NCI-H1417 treated with DMSO at 0.1 percent for 48 hours (cell line): ENCODE measurements around the gene IQCK.

ENCODE experiments used
- DNase-seq: peaks from one replicate; lab custom pipeline; 2025; lab: John Stamatoyannopoulos, UW

IQCK gene

DNA sequence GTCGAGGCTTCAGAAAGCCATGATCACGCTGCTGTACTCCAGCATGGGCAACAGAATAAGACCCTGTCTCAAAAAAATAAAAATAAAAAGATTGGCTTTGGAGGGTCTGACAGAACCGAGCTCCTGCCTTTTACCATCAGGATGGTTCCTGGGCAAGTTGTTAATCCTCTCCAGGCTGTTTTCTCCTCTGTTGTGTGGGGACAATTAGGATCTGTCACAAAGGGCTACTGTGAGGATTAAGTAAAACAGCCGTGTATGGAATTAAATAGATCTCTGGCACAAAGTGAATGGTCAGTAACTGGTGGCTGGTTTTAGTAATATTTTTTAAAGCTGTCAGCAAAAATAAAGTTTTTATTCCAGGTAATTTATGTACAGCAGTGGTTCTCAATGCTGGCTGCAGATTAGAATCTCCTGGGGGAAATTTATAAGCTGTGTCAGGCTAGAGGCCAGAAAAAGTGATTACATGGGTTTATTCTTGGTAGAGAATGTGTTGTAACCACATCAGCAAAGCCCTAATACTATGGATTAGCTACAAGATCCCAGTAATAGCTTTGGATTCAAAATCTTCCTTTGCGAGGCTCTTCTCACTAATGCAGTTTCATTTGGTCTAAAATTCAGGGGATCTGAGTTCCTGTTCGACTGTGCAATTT is 119.4 kb downstream of the IQCK start:
- no peak for DNase-seq

DNA sequence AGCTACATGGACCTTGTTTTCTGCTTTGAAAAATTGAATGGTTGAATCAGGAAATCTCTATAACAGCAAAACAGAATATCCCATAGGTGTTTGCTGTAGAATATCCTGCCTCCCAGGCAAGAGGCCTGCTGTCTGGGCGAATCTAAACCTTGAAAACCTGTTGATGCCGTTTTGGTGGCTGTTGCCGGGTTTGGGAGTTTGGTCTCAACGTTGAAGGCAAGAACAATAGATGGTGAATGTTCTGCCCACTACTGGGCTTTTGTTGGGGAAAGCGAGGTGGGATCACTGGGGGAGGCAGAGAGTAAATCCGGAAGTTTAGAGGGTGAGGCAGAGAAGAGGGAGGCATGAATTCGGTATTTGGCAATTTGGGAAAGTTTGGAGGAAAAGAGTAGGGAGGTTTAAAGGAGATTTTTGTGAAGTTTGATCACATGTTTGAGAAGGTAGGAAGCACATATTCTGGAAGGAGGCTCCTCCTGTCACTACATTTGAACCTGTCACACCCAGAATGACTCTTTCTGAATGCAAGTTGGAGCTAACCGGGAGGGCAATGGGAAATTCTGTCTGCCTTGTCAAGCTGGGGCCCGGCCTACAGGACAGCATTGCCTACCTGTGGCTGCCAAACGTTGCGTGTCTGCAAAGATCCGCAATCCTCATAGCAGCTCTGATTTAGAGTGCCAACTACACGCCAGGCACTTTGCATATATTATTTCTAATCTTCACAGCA is 120.1 kb downstream of the IQCK start:
- no peak for DNase-seq

DNA sequence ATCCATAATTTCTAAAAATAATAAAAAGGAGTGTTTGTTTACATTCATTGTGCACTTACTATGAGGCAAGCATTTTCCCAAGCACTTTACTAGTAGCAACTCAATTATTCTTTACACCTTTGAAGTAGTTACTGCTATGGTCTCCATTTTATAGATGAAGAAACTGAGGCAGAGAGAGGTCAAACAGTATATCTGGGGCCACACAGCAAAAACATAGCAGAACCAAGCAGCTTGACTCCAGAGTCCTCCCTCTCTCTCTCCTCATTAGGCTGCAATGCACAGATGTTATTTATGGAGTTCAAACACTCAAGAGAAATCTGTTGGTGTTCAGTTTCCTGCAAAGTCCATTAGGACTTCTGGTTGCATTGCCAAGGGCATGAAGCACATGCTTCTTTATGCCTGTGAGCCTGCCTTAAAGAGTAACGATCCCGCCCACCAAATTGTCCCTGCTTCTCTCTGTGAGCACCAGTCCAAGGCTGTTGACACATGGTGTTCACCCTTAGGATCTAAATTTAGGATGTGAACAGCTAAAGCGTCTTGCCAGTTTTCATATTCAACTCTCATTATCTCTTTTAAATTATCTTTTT is 122.5 kb downstream of the IQCK start:
- DNase-seq: peak; percentile 36

DNA sequence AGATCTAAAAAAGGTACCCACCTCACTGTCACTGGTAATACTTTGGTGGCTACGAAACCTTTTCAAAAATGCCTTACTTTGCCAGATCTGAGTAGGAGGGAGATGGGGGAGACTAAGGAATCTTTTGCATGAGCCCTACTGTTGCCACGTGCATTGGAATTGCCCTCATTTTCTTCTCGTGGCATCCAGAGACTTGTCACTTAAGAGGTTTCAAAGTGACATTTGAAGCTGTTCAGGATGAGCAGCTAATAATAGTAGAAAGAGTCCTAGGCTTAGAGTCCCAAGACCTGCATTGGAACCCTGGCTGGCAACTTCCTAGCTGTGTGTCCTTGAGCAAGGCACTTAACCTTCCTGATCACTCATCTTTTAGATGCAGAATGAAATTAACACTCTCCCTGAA is 123.1 kb downstream of the IQCK start:
- no peak for DNase-seq

DNA sequence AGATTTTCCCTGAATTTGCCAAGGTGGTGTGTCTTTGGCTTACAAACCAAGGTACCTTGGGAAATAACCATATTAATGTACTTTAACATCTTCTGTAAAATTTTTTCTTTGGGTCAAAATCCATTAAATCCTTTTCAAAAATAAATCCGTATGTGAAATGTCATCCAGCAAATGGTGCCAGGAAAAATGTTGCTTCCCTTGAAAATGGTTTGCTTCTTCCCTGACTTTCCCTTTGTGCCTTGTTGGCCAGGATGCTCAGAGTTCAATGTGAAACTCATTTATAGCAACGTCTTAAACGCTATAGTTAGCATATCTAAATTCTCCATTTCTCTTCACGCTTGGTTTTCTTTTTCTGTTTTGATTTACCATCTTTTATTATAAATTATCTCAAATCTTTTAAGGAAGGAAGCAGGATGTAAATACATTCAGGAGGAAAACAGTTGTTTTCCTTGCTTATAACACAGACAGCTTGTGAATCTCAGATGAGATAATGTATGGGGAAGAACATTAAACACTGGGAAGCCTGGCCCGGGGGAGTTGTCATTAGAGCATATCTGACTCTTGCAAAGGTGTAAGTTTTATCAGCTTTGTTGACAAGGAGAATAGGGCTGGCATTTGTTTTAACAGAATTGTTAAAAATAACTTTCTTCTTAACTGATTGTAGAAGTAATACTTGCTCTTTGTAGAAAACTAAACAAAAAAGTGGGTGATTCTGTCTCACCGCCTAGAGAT is 124.5 kb downstream of the IQCK start:
- no peak for DNase-seq

DNA sequence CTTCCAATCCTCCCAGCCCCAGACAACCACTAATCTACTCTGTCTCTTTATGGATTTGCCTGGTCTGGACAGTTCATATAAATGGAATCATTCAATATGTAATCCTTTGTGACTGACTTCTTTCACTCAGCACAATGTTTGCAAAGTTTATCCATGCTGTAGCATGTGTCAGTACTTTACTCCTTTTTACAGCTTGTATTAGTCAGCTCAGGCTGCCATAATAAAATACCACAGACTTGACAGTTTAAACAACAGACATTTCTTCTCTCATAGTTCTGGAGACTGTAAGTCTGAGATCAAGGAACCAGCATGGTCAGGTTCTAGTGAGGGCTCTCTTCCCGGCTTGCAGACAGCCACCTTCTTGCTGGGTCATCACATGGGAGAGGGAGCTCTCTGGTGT is 125.3 kb downstream of the IQCK start:
- DNase-seq: no peak

DNA sequence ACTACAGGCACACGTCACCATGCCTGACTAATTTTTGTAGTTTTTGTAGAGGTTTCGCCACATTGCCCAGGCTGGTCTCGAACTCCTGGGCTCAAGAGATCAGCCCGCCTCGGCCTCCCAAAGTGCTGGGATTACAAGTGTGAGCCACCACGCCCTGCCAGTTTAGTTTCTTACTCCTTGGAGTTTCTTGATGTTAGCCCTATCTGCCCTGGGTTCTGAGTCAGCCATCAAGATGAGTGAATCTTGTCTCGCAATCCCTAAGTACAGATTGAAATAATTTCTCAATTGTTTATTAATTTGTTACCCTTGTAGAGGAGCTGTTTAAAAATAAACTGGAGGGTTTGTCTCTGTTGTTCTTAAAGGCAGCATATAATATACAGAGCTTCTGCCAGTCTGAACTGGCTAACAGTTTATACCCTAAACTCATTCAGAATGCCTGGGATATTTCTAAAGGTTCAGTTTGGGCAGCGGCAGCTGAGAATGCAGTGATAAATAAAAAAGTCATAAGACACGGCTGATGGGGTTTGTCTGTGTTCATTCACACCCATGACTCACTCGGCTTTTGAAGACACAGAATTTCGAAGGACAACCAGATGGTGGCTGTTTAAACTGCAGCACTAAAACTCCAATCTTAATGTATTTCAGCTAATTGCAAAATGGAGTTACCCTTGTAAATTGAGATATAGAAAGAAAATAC is 127.0 kb downstream of the IQCK start:
- DNase-seq: no peak

DNA sequence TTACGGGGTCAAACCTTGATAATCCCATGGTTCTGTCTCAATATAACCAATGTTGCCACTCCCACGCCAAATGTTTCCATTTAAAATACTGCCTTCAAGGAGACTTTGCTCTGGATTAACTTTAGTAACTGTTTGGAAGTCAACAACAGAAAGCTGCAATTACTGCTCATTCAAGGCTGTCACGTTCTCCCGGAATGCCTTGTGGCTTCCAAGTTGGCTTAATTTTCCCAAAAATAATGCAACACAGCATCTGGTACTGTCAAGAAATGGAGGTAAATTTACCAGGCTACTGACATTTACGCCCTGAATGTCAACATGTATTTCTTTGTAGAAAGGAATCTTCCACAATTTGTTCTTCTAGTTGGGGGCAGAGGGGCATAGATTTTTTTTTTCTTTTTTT is 128.4 kb downstream of the IQCK start:
- DNase-seq: no peak

DNA sequence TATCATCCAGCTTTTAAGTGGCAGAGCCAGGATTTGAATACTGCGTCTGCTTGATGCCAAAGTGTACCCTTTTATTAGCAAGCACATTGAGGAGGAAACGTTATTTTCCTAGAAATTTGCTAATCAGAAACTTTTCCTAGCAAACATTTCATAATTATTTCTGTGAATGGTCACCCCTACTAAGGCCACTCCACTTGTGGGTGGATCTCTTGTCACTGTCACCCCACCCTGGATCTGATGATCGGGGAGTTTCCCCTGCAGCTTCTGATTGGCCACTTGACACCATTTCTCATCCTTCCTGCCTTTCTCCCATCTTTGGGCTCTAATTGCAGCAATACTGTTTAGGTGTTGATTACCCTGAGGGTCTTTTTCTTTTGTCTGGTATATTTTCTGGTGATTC is 130.7 kb downstream of the IQCK start:
- no peak for DNase-seq

DNA sequence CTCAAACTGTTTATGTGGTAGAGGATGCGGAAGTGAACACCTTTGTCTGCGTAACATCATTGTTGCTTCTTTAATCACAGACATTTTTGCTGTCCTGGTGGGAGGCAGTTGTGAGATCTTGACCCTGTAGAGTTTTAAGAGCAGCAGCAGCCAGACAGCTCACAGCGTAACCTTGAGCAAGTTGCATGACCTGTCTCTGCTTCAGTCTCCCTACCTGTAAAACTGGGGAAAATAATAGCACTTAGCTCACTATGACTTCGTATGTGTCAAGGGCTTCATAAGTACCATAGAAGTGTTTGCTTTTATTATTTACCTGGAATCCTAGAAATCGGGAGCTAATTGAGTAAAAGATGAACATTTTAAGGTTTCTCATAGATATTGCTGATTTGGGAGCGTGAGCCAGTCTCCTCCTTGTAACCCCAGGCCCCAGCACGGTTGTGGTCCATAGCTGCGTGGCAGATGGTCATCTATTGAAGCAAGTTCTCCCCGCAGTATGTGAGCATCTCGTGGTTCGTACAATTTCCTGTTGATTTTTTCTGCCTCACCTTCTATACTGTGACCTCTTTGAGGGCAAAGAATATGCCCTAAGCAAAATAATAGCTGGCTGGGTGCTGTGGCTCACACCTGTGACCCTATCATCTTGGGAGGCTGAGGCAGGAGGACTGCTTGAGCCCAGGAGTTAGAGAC is 132.2 kb downstream of the IQCK start:
- no peak for DNase-seq

DNA sequence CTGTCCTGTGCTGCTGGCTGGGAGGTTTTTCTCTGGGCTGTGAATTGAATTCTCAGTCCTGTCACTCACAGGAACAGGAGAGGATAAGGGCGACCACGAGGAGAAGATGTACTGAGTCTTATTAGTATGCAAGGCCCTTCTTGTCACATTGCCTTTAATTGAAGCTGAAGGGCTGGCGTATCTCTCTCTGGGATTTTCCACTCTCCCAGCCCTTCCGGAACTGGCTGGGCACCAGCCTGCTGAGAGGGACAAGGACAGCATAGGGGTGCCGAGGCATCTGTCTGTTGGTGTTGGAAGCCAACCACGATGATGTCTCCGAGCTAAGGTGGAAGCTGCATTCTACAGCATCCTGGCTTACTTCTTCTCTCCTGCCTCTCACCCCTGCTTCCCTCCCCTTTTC is 133.4 kb downstream of the IQCK start:
- no peak for DNase-seq

DNA sequence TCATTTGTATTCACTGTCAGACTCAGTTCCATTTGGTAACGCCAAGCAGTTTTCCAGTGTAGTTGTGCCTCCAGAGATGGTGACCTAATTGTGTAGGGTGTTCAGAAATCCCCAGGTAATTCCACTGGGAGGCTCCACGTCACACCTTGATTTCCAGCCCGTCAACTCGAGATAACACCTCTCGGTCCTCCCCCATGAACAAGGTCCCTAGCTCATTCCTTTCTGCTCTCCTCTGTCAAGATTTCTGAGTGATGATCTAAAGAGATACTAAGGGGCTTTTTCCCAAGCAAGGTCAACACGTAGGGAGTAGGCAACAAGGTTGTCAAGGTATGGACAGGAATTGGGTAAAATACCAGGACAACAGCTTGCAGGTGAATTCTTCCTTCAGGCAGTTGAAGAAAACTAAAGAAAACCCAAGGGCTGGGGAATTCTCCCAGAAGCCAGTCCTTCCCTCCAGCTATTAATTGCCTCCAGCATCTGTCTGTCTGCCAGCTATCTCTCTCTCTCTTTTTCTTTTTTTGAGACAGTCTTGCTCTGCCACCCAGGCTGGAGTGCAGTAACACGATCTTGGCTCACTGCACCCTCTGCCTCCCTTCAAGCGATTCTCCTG is 135.2 kb downstream of the IQCK start:
- DNase-seq: no peak

DNA sequence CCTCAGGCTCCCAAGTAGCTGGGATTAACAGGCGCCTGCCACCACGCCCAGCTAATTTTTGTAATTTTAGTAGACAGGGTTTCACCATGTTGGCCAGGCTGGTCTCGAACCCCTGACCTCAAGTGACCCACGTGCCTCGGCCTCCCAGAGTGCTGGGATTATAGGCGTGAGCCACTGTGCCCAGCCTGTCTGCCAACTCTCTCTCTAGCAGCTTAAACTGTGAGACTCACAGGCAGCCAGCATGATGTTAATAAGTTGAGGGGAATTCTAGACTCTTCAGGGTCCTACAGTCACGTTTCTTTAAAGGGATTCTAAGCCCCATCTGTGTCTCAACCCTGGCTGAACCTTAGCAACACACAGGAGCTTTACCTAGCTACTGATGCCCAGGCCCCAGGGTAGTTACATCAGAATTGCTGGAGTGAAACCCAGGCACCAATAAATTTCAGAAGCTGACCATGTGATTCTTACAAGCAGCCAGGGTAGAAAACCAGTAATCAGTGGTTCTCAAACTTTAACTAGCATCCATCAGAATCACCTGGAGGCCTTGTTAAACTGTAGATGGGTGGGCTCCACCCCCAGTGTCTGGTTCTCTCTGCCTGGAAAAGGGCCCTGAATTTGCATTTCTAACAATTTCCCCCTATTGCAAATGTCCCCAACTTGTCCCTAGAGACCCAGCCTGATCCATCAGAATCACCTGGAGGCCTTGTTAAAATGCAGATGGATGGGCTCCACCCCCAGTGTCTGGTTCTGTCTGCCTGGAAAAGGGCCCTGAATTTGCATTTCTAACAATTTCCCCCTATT is 135.9 kb downstream of the IQCK start:
- DNase-seq: no peak

DNA sequence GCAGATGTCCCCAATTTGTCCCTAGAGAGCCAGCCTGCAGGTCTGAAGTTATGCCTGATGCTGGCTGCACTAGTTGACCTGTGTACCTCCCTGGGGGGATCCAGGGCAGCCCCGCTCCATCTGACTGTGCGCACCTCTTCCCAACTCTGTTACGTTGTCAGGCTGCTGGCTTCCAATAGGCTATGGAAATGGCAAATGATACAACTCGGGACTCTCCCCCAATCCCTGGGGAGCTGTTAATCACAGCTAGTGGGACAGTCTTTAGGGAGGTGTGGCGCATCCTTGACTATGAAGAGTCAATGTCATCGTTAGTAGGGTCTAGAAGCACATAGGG is 136.4 kb downstream of the IQCK start:
- no peak for DNase-seq

DNA sequence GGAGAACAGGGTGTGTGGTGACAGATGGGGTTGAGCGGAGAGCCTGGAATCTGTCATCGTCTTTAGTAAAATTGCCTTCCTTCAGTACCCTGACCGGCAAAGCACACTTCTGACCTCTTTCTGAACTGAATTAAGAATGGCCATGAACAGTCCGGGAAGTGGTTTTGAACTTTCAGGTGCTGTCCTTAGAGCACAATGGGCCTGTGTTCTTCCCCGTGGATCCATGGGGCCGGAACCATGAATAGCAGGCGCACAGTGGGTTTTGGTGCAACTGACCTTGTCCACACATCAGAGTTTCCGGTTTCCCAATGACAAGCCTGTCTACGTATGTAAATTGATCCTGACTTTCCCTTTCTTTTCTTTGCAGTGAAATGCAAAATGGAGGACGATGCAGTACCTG is 138.0 kb downstream of the IQCK start:
- DNase-seq: no peak

DNA sequence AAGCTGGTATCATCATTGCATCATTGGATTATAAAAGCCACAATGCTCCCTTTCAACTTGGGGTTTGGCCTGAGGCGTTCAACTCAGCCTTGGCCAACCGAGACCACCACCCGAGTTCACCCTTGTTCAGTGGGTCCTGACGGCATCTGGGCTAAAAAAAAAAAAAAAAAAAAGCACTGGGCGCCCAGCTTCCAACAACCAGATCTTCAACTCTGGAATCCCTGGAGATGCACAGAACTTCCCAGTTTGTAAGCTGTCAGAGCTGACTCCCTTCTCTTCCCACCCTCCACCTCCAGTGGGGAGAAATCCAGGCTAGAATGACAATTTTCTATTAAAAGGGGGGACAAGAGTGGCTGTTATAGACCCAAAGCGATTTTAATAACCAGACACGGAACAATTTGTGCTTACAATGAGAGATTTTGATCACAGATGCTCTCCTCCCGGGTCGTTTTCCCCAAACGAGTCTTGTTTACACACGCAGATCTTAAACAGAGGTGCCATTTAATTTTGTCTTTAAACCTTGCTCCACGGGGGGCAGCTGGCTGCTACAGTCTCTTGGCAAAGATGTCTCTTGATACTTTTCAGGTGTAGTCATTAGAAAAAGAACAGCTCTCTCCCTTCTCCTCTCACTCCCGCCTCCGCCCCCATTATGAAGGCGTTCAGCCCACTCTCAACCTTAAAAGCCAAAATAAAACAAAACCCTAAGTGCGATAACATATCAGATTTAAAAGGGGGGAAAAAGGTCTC is 139.7 kb downstream of the IQCK start:
- no peak for DNase-seq

DNA sequence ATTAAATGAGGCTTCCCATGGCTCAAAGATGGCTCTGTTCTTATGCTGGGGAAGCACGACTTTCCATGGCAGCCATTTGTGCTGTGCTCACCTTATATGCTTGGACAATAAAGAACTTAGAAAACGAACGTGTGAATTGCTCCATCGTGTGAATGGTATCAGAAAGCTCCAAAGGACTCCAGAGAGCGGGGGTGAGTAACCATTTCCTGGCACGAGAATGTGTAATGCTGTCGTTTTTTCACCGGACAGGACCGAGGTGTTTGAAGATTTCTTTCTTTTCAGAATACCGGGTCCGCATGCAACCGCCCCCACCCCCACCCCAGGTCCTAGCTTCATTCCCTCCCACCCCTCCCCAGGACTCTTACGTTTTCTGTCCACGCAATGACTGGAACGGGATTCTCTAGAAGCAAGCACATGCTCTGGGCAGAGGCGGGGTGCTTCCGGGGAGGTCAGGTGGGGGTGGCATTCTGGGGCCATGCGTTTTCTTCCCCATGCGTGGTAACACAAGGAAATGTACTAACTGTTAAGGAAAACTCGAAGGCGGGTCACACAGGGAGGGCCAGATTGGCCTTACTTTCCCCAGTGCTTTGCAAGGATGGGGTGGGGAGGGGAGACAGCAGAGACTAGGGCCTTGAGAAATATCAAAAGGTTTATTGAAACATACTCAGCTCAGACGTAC is 140.4 kb downstream of the IQCK start:
- DNase-seq: no peak

DNA sequence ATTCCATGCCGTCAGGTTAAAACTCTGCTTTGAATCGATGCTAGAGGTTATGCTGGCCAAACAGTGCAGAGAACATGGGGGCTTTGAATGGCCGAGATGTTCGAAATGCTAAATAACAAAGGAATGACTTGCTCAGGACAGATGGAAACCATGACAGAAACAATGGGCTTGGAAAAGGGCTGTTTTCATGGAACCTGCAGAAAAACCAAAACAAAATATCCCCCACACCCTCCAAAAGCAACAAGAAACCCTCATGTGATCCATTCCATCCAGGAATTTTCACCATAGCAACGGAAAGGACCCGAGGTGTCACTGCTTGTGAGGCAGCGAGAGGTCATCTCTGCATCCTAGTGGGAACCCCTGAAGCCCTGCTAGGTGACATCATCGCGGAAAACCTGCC is 141.1 kb downstream of the IQCK start:
- DNase-seq: no peak

DNA sequence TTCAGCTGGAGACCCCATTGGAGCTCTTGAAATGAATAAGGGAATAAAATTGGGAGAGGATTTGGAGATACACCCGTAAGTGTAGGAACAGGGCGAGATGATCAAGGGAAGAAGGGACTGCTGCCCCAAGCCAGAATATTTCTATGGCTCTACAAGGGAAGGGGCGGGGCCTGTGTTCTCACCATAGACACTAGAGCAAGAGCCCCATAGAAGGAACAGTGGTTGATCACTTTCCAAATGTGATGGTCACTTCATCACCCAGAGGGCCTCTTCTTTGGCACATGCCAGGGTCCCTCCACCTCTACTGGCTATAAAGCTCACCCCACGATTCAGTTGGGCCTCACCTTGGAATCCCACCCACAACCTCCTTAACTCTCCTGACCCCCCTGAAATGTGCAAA is 141.5 kb downstream of the IQCK start:
- no peak for DNase-seq
